NCI-H1105 (cell line): ENCODE data around the gene B3GNT8.
"Not testable (repeated sequence)": the region's sequence is repeated elsewhere in the genome, so short reads cannot be mapped to it uniquely, and the experiment has no call there.

ENCODE experiments used
- DNase-seq: peaks from one replicate; lab custom pipeline; 2025; lab: John Stamatoyannopoulos, UW

The B3GNT8 gene

GRCh38 chr19:41435936-41436673, 8.9 kb upstream of the B3GNT8 start:
- DNase-seq = no peak

DNA sequence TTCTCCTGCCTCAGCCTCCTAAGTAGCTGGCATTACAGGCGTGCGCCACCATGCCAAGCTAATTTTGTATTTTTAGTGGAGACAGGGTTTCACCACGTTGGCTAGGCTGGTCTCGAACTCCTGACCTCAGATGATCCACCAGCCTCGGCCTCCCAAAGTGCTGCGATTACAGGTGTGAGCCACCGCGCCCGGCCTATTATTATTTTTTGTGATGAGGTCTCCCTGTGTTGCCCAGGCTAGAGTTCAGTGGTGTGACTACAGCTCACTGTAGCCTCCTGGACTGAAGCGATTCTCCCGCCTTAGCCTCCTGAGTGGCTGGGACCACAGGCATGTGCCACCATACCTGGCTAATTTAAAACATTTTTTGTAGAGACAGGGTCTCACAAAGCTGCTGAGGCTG, 8.2 kb upstream of the B3GNT8 start:
- not testable (repeated sequence) for DNase-seq

DNA sequence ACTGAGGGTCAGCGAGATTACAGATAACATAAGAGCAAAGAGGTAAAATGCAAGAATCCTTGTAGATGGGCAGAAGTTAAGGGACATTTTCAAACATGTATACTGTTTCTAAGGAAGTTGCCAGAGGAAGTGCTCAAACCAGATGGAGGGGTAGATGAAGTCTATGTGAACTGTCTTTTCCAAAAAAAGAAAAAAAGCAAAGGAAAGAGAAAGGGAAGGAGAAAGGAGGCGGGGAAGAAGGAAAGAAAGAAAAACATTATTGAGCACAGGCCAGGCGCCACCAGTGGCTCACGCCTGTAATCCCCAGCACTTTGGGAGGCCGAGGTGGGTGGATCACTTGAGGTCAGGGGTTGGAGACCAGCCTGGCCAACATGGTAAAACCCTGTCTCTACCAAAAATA, 7.3 kb upstream of the B3GNT8 start:
- DNase-seq = no peak

DNA sequence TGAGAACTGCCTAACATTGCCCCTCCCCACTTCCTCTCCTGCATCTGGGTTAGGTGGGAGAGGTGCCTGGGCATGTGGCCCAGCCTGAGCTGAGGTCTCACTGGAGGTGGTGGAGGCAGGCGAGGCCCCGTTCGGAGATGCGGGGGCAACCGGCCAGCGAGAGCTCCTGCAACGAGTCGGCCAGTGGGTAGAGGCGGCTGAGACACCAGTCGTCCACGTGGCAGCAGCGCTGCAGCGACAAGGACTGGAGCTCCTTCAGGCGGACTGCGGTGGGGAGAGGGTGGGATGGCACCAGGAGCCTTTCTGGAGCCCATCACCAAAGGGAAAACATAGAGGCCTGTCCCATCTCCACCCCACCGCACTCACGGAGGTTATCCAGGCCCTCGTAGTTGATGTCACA, 6.0 kb upstream of the B3GNT8 start:
- DNase-seq = no peak

- DNase-seq = peak; percentile 7
Observed at GRCh38 chr19:41431426-41432386, 4.5 kb upstream of the B3GNT8 start.

DNA sequence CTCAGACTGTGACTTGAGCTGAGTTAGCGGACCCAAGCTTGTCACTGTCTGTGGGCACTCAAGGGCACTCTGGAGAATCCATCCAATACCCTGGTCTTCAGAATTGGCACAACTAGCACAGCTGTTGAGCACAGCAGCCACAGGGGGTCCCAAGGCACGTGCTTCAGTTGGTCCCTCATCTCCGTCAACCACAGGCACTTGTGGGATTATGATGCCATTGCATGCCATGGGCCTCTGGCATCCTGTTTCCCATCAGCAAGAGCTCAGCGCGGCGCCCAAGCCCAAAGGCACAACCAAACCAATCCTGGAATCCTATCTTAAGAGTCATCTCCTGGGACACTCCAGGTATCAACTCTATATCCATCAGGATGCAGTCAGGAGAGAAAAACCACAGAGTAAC, 3.7 kb upstream of the B3GNT8 start:
- DNase-seq = no peak

DNA sequence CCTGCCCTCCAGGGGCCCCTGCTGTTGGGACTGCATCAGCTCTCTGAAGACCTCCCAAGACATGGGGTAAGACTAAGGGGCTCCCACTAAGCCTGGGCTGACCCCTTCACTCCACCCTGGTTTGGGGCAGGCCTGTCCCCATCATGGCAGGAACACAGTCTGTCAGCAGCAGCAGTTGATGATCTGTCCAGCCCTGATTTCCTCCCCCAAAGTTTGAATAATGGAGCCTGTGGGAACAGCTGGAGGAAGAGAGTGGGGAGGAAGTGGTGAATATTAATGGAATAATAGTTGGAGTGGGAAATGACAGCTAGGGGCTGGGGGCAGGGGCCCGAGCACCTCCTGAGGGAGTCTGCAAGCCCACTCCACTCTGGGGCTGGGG, 1.3 kb upstream of the B3GNT8 start:
- no peak for DNase-seq

DNA sequence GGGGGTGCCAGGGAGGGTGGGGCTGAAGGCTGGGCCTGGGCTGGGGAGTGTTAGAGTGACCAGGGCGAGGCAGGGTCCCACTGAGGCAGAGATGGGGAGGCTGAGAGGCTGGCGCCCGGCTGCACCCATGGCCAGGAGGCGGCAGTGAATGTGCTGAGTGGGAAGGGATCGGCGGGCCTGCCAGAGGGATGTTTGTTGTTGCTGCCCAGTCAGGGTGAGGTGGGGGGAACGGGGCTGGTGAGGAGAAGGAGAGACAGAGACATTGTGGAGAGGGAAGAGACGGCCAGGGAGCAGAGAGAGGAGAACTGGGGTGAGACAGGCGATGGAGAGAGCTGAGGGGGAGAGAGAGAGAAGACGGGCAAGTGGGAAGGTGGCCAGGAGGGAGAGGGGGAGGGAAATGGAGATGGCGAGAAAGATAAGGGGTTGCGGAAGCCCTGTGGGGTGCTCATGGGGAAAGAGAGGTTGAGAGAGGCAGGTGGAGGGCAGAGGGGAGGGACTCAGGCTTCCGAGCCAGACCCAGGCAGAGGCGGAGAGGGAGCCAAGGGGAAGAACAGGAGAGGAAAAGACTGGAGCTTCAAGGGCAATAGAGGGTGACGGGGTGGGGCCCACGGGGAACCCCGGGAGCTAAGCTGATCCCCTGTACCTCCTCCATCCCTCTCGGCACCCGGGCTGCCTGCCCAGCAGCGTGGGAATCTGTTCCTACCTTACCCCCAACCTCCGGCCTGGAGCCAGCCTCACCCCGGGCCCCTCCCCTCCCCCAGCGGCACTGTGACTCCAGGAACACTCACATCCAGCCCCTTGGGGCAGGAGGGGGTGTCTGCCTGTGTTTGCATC, 690 bp upstream of the B3GNT8 start:
- peak; percentile 48 for DNase-seq

- no peak for DNase-seq
Observed at GRCh38 chr19:41426116-41426841, 895 bp downstream of the B3GNT8 start.

DNA sequence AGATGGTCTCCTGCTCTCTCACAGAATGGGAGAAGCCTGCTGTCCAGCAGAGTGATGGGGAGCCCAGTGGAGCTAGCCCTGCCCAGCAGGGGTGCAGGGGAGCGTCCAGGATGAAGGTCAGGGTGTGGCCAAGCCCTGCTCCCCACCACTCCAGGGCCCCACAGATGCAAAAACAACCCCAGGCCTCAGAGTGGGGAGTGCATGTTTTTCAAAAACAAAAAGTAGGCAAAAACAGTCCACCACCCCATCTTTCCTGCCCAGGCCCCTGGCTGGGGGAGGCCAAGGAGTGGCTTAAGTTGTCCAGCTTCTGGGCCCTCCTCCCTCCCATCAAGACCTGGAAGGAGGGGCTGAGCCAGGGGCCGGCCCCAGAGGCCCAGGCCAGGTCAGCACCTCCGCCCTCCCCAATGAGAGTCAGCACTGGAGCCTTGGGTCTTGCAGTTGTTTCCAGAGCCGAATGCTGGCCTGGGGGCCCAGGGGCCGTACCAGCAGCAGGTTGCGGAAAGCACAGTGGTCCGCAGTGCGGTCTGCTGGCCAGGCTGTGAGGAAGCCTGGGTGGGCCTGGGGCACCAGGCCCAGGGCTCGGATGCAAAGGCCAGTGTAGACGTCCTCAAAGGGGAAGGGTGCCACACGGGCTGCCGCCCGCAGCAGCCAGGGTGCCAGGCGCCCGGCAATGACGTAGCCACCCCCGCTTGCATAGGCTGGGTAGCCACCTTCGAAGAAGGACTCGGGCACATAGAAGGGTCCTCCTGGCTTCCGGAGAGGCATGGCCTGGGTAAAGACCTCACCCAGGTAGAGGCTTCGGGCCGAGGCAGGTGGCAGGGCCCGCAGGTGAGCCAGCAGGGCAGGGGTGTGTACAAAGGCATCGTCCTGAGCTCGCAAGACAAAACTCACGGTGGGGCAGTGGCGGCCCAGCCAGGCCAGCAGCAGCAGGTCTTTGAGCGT, 1.7 kb downstream of the B3GNT8 start:
- no peak for DNase-seq

- no peak for DNase-seq
Observed at GRCh38 chr19:41424335-41425173, 2.6 kb downstream of the B3GNT8 start.

DNA sequence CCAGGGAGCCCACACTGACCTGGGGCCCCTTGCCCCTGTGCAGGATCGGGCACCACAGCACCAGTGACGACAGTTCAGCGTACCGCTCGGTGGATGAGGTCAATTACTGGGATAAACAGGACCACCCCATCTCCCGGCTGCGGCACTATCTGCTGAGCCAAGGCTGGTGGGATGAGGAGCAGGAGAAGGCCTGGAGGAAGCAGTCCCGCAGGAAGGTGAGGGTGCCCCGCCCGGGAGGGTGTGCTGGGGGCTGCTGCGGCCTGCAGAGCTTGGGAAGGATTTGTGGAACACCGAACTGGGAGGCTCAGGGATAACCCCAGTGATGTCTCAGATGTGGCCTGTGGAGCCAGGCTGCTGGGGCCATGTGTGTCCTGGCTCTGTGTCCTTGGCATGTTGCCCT, 4.2 kb downstream of the B3GNT8 start:
- no peak for DNase-seq

- DNase-seq = no peak
Observed at GRCh38 chr19:41422456-41422855, 4.7 kb downstream of the B3GNT8 start.

DNA sequence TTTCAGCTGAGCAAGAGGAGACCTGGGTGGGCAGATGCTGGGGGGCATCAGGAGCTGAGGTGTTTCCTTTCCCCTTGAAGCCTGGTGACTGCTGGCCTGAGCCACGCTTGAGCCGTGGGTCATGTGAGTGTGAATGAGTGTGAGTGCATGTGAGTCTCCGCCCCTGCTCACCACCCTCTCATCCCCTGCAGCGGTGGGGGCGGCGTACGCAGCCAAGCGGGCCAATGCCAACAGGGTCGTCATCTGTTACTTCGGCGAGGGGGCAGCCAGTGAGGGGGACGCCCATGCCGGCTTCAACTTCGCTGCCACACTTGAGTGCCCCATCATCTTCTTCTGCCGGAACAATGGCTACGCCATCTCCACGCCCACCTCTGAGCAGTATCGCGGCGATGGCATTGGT, 5.2 kb downstream of the B3GNT8 start:
- DNase-seq = no peak

DNA sequence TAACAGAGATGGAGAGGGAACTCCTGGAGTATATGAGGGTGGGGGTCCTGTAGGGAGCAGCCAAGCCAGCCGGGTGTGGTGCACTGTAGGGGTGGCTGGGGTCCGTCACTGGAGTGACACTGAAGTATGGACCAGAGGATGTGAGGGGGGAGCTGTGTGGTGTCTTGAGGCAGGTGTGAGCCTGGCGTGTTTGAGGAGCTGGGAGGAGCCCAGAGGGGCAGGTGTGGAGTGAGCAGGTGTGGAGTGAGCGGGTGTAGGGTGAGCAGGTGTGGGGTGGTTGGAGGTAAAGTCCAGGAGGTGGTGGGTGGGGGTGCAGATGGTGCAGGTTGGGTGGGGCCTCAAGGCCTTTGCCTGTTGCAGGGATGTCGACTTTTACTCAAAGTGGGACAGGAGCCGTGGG, 5.9 kb downstream of the B3GNT8 start:
- DNase-seq = peak; percentile 72

DNA sequence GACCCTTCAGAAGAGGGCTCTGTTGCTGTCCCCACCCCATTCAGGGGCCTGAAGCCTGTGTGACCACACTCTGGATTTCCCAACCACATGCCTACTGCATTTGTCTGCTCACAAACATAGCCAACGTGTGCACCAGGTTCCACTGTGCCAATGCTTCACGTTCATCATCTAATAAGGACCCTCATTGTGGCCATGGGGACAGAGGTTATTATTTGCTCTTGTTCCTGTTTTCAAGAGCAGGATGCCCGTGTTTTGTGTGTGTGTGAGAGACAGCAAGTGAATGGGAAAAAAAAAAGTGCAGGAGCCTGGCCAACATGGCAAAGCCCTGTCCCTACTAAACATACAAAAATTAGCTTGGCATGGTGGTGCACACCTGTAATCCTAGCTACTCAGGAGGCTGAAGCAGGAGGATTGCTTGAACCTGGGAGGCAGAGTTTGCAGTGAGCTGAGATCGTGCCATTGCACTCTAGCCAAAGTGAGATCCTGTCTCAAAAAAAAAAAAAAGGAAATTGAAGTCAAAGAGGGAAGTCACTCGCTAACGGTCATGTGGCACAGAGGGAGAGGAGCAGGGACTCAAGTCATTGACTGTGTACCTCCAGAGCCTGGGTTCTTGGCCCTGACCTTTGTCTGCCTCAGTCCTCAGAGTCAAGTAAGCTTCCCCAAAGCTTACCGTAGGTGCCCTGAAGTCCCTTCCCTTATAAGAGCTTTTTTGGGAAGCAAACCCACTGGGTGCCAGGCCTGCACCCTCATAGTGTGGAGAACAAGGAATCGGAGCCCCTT, 6.9 kb downstream of the B3GNT8 start:
- no peak for DNase-seq

DNA sequence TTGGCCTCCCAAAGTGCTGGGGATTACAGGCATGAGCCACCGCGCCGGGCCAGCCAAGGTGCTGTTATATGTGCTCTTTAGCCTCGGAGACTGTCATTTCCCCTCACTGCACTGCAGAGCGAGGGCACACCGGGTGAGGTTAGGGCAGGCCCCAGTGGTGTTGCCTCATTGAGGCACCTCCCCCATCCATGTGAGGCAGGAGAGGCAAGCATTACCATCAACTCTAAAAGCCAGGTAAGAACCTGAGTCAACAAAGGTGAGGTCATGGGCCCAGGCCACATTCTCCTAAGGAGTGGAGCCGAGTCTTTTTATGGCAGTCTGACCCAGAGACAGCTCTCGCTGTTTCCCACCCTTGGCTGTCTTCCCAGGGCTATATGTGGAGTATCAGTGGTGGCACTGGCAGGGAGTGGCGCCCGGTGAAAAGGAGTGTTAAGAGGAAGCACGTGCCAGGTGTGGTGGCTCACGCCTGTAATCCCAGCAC, 10.9 kb downstream of the B3GNT8 start:
- no peak for DNase-seq

DNA sequence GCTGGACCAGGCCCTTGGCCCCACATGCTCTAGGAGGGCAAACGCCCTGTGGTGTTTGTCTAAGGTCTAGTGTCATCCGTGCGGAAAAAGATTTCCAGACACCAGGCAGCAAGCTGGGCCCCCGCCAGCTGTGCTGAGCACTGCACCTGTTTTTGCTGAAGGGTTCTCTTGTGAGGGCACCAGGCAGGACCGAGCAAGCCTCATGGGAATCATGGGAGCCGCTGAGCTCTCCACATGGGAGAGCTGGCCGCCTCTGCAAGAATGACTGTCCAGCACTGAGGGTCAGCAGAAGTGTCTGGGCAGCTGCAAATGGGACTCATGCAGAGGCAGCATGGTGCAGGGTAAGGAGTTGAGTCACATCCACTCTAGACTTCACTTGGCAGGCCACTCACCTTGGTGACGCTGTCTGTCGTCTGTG, 12.0 kb downstream of the B3GNT8 start:
- DNase-seq = peak; percentile 49

GRCh38 chr19:41414461-41414860, 12.7 kb downstream of the B3GNT8 start:
- DNase-seq = no peak
